ENCODE measurements around the gene CAMKK1. TPM values are rescaled to one million over a fixed set of nuclear protein-coding genes. Genes with fewer than 3 reads are reported as not detected.

CAMKK1 gene
- polyA plus RNA-seq, 1 donor from 2014 or later = 8.9 TPM

DNA sequence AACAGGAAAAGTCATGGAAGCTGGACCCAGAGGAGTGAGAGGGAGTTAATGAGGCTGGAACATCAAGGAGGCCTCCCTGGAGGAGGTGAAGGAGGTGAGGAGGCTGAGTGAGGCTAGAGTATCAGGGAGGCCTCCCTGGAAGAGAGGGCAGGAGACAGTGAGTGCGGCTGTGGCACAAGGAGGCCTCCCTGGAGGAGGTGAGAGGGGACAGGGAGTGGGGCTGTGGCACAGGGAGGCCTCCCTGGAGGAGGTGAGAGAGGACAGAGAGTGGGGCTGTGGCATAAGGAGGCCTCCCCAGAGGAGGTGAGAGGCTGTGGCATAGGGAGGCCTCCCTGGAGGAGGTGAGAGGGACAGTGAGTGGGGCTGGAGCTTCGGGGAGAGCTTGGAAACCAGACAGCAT, 5.5 kb downstream of the CAMKK1 start:
- H3K9me3 ChIP-seq (ENCODE audit: low read length) = no peaks in the 10 kb centered on the region
- H3K4me3 ChIP-seq (ENCODE audit: low read length) = no peak overlapping the region
- no peak for TF ChIP-seq EZH2 (IDR thresholded peaks at IDR 0.05; ENCODE audit: borderline replicate concordance, insufficient read depth, low read length, poor library complexity, severe bottlenecking)
- no peak for TF ChIP-seq CTCF (IDR thresholded peaks at IDR 0.05; ENCODE audit: poor library complexity, severe bottlenecking)
- H3K9ac ChIP-seq (ENCODE audit: low read length) = no peak overlapping the region
- H3K27ac ChIP-seq (ENCODE audit: low read length) = no peak overlapping the region
- no peaks in the 10 kb centered on the region for H3K9me2 ChIP-seq (ENCODE audit: insufficient read depth, low read length)
- H4K20me1 ChIP-seq (ENCODE audit: insufficient read depth) = no peaks in the 10 kb centered on the region
- no peaks in the 10 kb centered on the region for H3K36me3 ChIP-seq (ENCODE audit: insufficient read depth, low read length)
- no peaks in the 10 kb centered on the region for H3K79me2 ChIP-seq (replicated peaks; ENCODE audit: insufficient read depth, low read length)
- no peaks in the 10 kb centered on the region for H3K27me3 ChIP-seq (ENCODE audit: insufficient read depth, low read depth, low read length)
- no peak overlapping the region for H2AFZ ChIP-seq (ENCODE audit: low read depth, low read length)
- no peak overlapping the region for H3K4me2 ChIP-seq (ENCODE audit: low read length)
- H3F3A ChIP-seq (ENCODE audit: insufficient read depth, low read length, poor library complexity, severe bottlenecking) = no peaks in the 10 kb centered on the region

DNA sequence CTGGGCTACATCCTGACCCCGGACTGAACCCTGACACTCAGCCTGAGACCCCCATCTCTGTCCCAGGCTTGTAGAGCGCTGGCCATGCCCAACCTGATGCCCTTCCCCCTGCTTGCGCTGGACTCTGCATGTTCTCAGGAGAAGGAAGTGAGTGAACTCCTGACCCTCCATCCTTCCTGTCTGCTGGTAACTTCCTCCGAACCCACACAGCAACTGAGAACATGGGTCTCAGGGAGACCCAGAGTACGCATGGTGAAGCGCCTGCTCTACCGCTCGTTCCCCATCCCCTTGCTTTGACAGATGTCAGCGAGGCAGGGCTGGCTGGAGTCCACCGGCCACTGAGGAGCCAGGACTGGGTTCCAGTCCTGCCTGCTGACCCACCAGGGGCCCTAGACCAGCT, 6.1 kb downstream of the CAMKK1 start:
- no peaks in the 10 kb centered on the region for H3K36me3 ChIP-seq (ENCODE audit: insufficient read depth, low read length)
- H4K20me1 ChIP-seq (ENCODE audit: insufficient read depth) = no peaks in the 10 kb centered on the region
- H3K9ac ChIP-seq (ENCODE audit: low read length) = no peak overlapping the region
- no peak overlapping the region for H2AFZ ChIP-seq (ENCODE audit: low read depth, low read length)
- no peaks in the 10 kb centered on the region for H3F3A ChIP-seq (ENCODE audit: insufficient read depth, low read length, poor library complexity, severe bottlenecking)
- no peak overlapping the region for H3K27ac ChIP-seq (ENCODE audit: low read length)
- no peak overlapping the region for H3K4me2 ChIP-seq (ENCODE audit: low read length)
- H3K4me3 ChIP-seq (ENCODE audit: low read length) = no peak overlapping the region
- H3K79me2 ChIP-seq (replicated peaks; ENCODE audit: insufficient read depth, low read length) = no peaks in the 10 kb centered on the region
- no peaks in the 10 kb centered on the region for H3K27me3 ChIP-seq (ENCODE audit: insufficient read depth, low read depth, low read length)
- H3K9me3 ChIP-seq (ENCODE audit: low read length) = no peaks in the 10 kb centered on the region
- no peak for TF ChIP-seq POLR2AphosphoS5 (IDR thresholded peaks at IDR 0.05)
- TF ChIP-seq EP300 (conservative IDR thresholded peaks at IDR 0.05; ENCODE audit: poor library complexity, severe bottlenecking) = no peak
- TF ChIP-seq, protein P1, sequence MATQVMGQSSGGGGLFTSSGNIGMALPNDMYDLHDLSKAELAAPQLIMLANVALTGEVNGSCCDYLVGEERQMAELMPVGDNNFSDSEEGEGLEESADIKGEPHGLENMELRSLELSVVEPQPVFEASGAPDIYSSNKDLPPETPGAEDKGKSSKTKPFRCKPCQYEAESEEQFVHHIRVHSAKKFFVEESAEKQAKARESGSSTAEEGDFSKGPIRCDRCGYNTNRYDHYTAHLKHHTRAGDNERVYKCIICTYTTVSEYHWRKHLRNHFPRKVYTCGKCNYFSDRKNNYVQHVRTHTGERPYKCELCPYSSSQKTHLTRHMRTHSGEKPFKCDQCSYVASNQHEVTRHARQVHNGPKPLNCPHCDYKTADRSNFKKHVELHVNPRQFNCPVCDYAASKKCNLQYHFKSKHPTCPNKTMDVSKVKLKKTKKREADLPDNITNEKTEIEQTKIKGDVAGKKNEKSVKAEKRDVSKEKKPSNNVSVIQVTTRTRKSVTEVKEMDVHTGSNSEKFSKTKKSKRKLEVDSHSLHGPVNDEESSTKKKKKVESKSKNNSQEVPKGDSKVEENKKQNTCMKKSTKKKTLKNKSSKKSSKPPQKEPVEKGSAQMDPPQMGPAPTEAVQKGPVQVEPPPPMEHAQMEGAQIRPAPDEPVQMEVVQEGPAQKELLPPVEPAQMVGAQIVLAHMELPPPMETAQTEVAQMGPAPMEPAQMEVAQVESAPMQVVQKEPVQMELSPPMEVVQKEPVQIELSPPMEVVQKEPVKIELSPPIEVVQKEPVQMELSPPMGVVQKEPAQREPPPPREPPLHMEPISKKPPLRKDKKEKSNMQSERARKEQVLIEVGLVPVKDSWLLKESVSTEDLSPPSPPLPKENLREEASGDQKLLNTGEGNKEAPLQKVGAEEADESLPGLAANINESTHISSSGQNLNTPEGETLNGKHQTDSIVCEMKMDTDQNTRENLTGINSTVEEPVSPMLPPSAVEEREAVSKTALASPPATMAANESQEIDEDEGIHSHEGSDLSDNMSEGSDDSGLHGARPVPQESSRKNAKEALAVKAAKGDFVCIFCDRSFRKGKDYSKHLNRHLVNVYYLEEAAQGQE (IDR thresholded peaks at IDR 0.05; ENCODE audit: borderline replicate concordance) = no peak
- H3K9me2 ChIP-seq (ENCODE audit: insufficient read depth, low read length) = no peaks in the 10 kb centered on the region

DNA sequence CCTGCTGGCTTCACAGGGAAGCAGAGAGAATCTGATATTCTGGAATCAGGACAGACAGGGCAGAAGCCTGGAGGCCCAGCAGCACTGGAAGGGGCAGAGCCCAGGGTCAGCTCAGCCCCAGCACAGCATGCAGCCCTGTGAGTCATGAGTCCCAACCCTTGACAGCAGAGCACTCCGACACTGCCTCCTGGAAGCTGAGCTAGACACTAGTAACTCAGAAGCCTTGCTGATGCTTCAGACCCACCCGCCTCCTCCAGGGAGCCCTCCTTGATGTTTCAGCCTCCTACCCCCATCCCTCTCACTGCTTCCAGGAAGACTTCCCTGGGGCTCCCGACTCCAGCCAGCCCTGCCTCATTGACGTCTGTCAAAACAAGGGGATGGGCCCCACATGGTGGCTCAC, 6.9 kb downstream of the CAMKK1 start:
- Histone ChIP-seq H3K4me2 (ENCODE audit: low read length) (no peak overlapping the region), H2AFZ (ENCODE audit: low read depth, low read length) (no peak overlapping the region), H3K79me2 (replicated peaks; ENCODE audit: insufficient read depth, low read length) (no peaks in the 10 kb centered on the region), H4K20me1 (ENCODE audit: insufficient read depth) (no peaks in the 10 kb centered on the region), H3K9me2 (ENCODE audit: insufficient read depth, low read length) (no peaks in the 10 kb centered on the region), H3K36me3 (ENCODE audit: insufficient read depth, low read length) (no peaks in the 10 kb centered on the region), H3K27ac (ENCODE audit: low read length) (no peak overlapping the region), H3K9ac (ENCODE audit: low read length) (no peak overlapping the region), H3K27me3 (ENCODE audit: insufficient read depth, low read depth, low read length) (no peaks in the 10 kb centered on the region), H3K4me3 (ENCODE audit: low read length) (no peak overlapping the region), H3F3A (ENCODE audit: insufficient read depth, low read length, poor library complexity, severe bottlenecking) (no peaks in the 10 kb centered on the region), H3K9me3 (ENCODE audit: low read length) (no peaks in the 10 kb centered on the region)
- TF ChIP-seq MXI1 (conservative IDR thresholded peaks at IDR 0.05; ENCODE audit: poor library complexity, severe bottlenecking) (no peak), EZH2 (IDR thresholded peaks at IDR 0.05; ENCODE audit: borderline replicate concordance, insufficient read depth, low read length, poor library complexity, severe bottlenecking) (no peak), RAD21 (conservative IDR thresholded peaks at IDR 0.05) (no peak), CTCF (IDR thresholded peaks at IDR 0.05; ENCODE audit: poor library complexity, severe bottlenecking) (no peak), SMC3 (conservative IDR thresholded peaks at IDR 0.05; ENCODE audit: poor library complexity) (no peak), EP300 (conservative IDR thresholded peaks at IDR 0.05; ENCODE audit: poor library complexity, severe bottlenecking) (no peak), TAF1 (IDR thresholded peaks at IDR 0.05; ENCODE audit: low read depth) (no peak), POLR2AphosphoS5 (IDR thresholded peaks at IDR 0.05) (no peak)
- TF ChIP-seq, protein P1 (IDR thresholded peaks at IDR 0.05; ENCODE audit: borderline replicate concordance) = no peak
